Activated CD8-positive, alpha-beta memory T cell treated with anti-CD3 and anti-CD28 coated beads for 24 hours (primary cell): Measurements from ENCODE around the gene LRBA.

Experiments
- DNase-seq: peaks from one replicate; pipeline ENCODE4 v3.0.0-alpha.2; 2020

The LRBA gene

DNA sequence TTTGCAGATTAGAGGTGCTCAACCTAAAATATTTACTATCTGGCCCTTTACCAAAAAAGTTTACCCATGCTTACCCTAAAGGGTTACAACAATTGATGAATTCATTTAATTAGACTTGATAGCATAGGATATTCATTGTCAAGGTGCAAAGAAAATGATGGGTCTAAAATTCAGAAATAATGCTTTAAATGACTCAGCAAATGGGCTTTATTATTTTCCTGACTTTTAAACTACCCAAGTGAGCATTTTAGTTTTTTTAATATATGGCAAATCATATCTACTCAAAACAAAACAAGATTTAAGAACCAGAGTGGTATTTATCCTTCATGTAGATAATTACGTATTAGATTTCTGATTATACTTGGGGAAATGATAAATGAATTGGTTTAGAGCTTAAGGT, 701.1 kb downstream of the LRBA start:
- no peak for DNase-seq

DNA sequence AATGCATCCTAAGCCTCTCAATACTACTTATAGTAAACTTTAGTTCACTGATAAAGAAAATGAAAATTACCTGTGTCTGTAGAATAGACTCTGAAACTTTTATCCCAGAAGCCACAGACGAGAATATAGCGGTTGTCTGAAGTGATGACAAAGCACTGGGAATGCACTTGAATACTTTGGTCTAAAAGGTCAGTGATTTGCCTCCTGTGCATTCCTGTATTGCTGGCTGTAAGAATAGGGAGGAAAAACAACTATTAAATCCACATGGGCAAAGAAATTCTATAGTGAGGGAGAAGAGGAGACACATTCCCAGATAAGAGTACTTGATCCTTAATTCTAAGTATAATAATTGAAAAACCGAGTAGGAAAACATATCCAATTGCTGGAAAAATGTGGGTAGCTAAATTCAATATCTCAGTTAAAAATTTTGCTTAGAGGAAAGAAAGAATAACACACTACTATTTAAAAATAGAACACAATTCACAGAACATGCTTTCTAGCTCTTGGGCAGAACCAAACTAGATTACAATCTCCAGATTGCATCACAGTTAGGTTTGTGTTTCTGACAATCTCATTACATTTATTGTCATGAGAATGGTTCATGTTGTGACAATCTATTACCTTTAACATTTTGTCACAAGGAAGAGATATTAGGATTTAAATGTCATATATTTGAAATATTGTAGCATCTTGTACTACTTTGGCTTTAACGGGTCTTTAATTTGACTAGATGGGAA, 704.8 kb downstream of the LRBA start:
- no peak for DNase-seq

DNA sequence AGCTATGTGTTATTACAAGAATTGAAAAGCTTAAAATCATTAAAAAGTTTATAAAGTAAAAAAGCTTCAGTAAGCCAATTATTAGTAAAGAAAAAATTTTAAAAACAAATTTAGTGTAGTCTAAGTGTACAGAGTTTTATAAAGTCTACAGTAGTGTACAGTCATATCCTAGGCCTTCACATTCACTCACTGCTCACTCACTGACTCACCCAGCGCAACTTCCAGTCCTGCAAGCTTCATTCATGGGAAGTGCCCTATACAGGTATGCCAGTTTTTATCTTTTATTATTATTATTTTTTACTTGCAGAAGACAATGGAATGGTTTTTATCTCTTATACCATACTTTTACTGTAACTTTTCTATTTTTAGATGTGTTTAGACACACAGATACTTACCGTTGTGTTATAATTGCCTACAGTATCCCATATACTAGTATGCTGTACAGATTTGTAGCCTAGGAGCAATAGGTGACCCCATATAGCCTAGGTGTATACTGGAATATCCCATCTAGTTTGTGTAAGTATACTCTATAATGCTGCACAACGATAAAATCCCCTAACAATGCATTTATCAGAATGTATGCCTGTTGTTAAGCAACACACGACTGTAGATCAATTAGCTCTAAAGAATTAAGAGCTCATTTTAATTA, 706.1 kb downstream of the LRBA start:
- DNase-seq, result no peak

DNA sequence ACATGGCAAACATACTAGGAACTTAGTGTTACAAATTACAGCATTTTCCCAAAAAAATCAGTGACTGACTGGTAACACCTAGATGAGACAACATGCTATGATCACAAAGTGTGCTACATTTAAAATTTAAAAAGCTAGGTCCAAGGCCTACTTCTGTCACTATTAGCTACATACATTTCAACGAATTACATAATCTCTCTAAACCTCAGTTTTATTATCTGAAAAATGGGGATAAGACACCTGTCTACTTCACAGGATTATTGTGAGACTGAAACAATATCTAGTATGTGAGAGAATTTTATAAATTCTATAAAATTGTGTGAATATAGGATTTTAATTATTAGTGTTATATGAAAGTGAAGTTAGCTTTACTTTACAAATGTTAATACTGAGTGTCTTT, 708.4 kb downstream of the LRBA start:
- DNase-seq, result no peak

DNA sequence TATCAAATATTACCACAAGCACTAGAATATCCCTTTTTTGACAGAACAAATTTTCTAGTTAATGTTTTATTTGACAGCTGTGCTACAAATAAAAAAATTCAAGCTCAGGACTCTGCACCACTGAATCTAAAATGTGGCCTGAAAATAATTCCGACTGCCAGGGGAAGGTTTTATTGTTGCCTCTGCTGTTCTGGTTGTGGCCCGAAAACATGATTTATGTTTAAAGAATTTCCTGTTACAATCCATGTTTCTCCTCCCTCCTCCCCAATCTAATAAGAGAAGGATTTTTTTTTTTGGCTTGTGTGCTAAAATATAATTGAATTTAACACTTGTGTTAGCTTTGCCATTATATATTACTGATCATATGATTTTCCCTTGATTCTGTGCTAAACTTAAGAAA, 709.1 kb downstream of the LRBA start:
- no peak for DNase-seq

DNA sequence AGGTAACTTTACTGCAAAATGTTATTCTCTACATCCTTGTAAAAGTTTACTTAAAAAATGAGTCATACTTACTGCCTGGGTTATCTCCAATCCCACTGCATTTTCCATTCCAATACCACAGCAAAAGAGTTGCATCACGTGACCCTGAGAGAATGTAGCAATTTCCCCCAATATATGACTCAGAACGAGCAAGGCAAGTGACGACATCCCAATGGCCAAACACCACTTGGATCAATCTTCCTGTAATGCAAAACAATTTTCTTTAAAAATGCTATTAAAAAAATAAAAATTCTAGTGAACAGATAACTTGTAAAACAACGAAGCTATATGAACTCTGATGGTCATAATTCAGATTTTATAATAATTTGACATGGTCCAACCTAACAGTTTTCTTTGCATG, 712.5 kb downstream of the LRBA start:
- no peak for DNase-seq

DNA sequence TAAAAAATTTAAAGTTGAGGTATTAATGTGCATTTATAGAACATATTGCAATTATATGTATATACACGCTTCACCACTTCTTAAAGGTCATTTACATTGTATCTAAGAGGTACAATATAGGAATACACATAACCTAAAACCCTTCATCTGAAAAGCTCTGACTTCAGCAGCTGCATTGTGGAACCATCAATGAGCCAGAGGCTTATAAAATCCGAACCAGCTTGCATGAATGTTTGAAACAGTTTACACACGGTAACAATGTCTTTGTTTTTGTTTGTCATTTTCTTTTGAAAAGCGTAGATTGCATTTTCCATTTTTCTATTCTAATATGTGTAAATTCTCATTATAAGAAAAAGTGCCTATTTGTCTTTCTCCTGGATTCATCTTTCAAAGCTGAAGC, 715.3 kb downstream of the LRBA start:
- no peak for DNase-seq

DNA sequence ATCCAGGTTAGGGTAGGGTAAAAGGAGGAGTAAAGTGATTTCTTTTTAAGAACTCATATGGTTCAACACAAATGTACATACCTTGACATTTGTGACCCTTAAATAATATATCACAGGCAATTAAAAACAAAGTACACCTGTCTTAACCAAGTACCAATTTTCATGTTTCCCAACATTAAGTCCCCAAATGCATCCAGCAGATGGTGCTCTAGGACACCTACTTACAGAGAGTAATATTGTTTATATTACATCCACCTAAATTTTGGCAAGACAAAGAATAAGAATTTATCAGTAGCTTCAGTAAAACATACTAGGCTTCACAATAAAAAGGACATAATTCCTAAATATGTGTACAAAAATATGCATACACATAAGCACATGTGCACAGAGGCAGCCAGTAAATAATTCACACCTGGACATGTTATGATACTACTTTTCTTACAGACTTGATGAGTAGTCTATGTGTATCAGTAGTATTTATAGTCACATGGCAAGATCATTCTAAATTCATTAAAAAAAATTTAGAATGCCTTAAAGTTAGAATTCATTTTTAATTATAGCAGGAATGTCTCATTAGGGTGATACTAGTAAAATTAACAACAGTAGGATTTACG, 717.1 kb downstream of the LRBA start:
- DNase-seq, result no peak

DNA sequence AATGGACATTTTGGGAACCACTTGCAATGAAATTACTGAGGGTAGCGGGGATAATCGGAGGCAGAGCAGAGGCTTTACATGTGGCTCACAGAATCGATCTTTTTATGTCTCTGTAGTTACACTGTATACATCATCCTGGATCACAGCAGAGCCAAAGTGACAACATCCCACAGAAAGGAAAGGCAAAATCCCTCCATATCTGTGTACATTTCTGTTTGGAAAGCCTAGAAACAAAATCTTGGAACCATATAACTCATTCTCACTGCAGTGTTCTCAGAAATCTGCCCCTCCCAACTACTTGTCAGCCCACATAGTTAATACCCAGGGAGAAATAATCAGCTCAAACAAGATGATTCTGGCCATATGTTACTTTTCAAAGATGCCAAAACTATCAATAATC, 725.2 kb downstream of the LRBA start:
- no peak for DNase-seq

DNA sequence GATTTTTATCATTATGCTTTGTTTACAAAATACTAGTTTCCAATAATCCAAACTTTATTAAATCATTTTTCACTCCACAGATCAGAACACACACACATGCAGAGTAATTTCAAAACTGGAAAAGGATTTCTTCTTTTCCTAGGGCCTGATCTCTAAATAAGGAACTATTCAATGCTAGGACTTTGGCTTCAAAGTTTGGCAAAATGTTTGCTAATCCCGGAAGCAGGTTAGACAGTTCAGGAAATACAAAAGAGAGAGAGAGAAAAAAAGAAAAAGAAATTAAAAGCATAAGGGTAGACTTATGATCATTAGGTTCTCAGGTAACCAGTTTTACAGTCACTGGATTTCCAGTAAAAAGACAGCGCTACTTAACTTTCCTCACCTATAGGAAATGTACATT, 725.9 kb downstream of the LRBA start:
- DNase-seq, result no peak

DNA sequence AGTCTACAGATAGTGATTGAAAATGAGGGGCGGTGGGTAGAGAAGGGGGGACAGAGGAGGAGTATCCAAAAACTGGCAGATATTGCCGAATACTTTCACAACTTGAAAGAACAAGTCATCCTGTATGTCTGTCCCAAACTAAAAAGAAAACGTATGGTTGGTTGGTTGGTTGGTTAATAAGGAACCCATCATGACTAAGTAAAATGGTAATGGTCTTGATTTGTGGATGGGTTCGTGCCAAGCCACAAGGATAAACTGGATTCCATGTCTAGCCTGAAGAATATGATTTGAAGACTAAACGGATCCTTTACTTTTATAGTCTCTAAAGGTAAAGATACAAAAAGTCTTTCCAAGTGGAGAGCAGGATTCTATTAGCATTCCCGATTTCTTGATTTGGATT, 728.4 kb downstream of the LRBA start:
- no peak for DNase-seq

DNA sequence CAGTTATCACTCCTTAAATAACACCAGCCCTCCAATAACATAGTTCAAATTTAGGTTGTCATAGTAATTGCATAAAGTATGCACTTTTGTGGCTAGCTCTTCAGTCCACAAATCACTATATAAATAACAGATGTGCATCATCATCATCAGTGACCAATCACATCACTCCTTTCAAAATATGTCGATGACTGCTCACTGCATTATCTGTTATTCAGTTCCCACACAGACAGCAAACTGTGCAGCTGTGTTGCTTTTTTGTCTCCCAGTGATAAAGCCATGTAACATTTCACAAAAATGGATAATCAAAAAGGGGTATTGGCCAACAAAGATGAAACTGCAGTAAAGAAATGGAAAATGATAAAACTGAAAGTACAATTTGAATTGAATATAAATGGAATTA, 731.4 kb downstream of the LRBA start:
- DNase-seq, result no peak

DNA sequence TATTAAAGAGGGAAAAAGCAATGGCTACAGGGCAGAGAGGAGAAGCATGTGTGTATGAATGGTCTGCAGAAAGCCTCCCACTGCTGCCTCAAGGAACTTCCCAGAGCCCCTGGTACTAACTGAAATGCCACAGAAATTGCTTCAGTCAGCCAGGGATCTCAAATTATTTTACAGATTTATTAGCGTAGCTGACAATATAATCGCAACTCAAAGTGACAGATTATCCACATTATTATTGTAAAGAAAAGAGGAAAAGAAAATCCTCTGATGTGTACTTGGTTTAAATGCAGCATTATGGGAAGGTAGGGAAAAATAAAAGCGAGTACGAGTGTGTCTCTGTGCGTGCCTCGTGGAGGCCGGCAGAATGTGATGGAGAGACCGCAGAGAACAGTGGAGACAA, 734.1 kb downstream of the LRBA start:
- DNase-seq, result no peak

DNA sequence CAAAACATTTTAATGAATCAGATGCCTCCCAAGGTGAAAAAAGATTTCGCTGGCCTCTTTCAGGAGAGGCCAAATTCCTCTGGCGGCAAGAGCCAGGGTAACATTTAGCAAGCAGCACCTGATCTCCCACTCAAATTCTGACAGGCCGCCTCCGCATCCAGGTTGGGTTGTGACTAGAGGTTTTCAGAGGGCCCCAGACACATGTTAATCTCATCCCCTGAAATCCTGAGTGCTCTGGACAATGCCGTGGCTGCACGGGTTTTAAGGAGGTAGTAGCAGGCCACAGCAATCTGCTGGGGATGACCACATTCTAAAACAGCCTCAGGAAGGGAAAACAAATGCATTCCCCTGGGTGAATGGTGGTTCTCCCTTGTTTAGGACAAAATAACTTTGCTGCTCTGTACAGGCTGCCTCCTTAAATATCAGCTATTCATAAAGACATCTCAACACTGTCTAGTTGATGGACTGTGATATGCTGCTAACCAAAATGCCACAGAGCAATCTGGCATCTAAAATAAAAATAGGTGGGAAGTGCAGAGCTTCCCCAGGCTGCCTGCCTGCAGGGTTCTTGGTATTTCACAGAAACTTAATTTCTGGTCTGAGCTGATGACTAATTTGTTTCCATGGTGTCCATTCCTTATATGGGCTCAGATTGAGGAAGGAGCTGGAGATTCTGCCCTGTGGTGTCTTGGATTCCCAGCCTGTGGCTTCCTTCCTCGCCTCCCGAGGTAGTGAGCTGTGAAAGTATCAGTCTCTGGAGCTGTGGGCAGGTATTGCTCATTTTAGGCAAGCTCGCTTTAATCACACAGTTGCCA, 734.8 kb downstream of the LRBA start:
- DNase-seq, result no peak

DNA sequence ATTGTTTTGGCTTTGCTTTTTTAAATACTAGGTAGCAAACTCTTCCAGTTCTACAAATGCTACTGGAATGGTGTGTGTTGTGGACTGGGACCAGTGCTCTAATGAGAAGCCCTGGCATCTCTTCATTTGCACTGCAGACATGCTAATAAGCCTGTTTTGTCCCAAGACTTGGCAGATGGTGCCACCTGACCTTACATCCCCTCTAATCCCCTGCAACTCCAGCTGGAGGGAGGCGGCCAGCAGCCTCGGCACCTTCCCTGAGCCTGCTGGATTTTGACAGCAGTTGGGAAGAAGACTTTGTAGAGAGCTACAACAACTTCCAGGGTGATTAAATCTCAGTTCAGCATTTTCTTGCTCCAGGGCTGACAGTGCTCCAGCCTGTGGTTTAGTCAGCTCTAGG, 736.9 kb downstream of the LRBA start:
- DNase-seq, result no peak

DNA sequence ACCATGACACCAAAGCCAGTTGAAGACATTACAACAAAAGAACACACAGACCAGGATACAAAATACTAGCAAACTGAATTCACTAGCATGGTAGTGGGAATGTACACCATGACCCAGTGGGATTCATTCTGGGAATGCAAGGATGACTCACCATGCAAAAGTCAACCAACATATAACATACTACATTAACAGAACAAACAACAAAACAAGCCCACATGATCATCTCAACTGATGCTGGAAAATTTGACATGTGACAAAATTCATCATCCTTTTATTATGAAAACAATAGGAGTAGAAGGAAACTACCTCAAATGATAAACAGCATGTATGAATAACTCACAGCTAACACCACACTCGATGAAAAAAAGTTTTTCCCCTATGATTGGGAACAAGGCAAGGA, 746.6 kb downstream of the LRBA start:
- no peak for DNase-seq

DNA sequence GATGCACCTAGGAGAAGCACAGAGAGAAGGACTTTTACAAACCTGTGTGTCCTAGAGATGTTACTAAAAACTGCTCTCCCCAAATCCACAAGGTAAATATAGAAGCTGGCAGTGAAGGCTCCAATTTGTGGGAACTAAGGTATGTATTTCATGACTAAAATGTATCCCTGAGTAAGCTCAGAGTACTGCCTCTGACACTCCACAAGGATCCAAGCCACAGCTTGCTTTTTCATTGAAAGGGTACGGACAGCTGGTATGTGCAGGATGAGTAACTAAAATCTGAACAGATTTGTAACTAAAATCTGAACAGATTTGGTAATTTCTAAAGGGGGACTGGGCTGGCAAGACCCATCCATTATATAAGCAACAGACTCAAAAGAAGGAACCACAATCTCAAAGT, 749.3 kb downstream of the LRBA start:
- no peak for DNase-seq

DNA sequence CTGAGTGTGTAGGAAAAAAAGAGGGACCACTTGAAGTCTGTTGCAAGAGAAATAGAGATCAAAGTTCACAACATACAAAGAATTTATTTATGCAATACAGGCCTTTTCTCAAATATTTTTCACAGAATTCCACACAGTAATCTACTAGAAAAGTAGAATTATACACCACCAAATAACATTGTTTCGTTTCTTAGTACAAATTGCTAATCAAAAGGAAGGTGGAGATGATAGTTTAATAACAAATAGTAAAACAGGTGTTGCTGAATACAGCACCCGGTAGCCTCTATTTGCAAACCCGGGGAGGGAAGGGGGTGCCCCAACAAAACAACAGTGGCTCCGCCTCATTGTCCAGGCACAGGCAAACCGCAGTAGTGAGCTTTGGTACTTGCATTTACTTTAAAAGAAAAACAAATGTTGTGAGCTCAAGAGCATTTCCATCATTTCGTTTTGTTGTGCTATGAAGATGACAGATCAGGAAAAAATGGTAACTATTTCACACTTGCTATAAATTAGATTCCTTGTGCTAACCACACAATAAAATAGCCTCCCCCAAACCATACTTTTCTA, 750.4 kb downstream of the LRBA start:
- DNase-seq, result no peak

DNA sequence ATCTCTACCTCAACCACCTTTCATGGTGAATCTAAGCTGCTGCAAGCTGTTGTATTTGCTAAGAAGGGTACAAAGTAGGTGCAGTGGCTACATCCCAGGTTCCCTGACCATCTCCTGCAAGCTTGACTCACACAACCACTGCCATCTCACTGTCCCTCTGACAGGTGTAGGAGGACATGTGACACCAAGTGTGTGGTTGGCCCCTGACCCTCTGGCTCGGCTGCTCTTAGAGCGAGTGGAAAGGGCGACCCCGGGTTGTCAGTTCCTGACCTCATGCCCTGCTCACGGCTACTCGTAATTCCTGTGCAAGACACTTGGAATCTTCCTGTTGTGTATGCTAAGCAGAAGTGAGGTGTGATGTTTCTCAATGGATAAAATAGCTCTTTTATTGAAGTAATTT, 752.5 kb downstream of the LRBA start:
- no peak for DNase-seq

DNA sequence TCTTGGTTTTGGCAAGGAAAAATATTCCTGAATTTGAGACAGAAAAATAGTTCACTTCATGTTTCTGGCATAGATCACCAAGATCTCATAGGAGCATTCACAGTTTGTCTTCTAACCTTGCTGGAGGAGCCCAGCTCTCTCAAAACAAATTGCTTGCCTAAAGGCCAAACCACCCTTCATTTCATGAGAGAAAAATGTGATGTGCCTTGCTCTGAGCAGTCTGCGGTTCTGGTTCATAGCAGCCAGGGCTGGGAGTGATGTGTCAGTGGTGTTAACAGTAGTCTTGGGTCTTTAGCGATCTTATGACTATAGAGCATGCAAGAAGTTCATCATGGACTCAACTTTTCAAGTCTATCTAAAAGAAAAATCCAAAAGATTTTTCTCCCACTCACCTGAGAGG, 753.5 kb downstream of the LRBA start:
- DNase-seq, result no peak

DNA sequence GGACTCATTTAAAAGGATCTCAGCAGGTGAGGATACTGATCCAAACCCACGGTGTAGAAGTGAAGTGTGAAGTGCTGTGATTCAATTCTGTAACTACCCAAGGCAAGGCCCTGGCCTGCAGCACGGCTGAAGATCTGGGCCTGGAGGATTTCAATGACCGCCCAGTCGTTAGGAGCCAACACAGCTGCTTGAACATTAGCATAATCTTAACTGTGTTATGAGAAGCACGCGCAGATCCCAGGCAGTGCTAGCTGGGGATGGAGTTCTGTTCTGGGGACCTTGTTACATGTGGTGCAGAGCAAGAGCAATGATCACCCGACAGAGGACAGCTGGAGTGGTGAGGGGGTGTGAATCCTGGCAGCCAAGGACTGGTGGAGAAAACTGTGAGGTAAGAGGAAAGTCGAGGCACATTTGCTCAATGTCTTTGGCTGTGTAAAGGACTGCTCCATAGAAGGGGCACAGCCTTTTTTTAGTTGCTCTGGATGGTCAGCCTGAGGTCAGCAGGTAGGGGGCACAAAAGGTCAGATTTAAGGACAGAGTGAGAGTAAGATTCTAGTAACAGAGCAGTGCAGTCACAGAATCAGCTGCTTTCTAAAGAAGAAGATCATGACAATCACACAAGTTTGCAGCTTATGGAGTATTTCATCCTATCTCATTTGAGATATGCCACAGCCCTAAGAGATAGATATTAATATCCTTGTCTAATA, 755.1 kb downstream of the LRBA start:
- DNase-seq, result no peak

DNA sequence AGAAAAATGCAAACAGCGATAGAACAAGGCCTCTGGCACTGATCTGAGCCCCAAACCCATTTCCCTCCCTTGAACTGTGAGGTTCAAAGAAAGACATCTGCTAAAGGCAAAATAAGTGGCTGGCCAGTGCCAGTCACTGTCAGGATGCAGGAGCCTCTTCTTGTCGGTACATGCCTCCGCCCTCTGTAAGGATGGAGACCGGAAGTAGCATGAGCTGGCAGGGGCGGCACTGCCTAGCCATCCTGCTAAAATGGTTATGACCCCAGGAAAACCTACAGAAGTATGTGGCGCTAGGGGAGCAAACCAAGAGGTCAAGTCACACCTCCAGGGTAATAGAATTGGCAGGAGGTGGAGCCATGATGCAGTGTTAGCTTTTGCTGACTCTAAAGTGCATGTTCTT, 756.5 kb downstream of the LRBA start:
- DNase-seq, result no peak
